HG03196 (cell line): ENCODE results near the gene LMLN.
"Not testable (repeated sequence)": the region's sequence is repeated elsewhere in the genome, so short reads cannot be mapped to it uniquely, and the experiment has no call there.

ENCODE experiments used
- ATAC-seq: cut with Tn5 transposase; IDR thresholded peaks from one replicate; pipeline ENCODE4 v1.9.1; 2021; ENCODE audit not compliant: unreplicated experiment

The LMLN gene

GRCh38 chr3:197955892-197956477 lies 4.0 kb upstream of the LMLN start:
- ATAC-seq = no peak

- no peak for ATAC-seq
Observed at GRCh38 chr3:197956626-197956988, 3.4 kb upstream of the LMLN start.

GRCh38 chr3:197957790-197958133 lies 2.3 kb upstream of the LMLN start:
- ATAC-seq = no peak

- no peak for ATAC-seq
Observed at GRCh38 chr3:197958346-197958745, 1.7 kb upstream of the LMLN start.

- not testable (repeated sequence) for ATAC-seq
Observed at GRCh38 chr3:197958848-197959247, 1.2 kb upstream of the LMLN start.

- no peak for ATAC-seq
Observed at GRCh38 chr3:197959500-197959890, 522 bp upstream of the LMLN start.

- no peak for ATAC-seq
Observed at GRCh38 chr3:197960694-197961581, 921 bp downstream of the LMLN start.

GRCh38 chr3:197961582-197961945 lies 1.5 kb downstream of the LMLN start:
- ATAC-seq = no peak

GRCh38 chr3:197963019-197963637 lies 3.1 kb downstream of the LMLN start:
- ATAC-seq = no peak

GRCh38 chr3:197967337-197967989 lies 7.4 kb downstream of the LMLN start:
- ATAC-seq = not testable (repeated sequence)

GRCh38 chr3:197970588-197970987 lies 10.6 kb downstream of the LMLN start:
- ATAC-seq = no peak

GRCh38 chr3:197974016-197974415 lies 14.0 kb downstream of the LMLN start:
- ATAC-seq = no peak

- ATAC-seq = no peak
Observed at GRCh38 chr3:197975311-197975710, 15.3 kb downstream of the LMLN start.

- no peak for ATAC-seq
Observed at GRCh38 chr3:197983076-197983475, 23.1 kb downstream of the LMLN start.

- no peak for ATAC-seq
Observed at GRCh38 chr3:197989651-197990050, 29.6 kb downstream of the LMLN start.

- ATAC-seq = no peak
Observed at GRCh38 chr3:197994736-197995135, 34.7 kb downstream of the LMLN start.

- ATAC-seq = no peak
Observed at GRCh38 chr3:197996855-197997254, 36.8 kb downstream of the LMLN start.

GRCh38 chr3:197997936-197998335 lies 37.9 kb downstream of the LMLN start:
- no peak for ATAC-seq

- no peak for ATAC-seq
Observed at GRCh38 chr3:198017090-198017489, 57.1 kb downstream of the LMLN start.

- no peak for ATAC-seq
Observed at GRCh38 chr3:198018416-198018815, 58.4 kb downstream of the LMLN start.

- ATAC-seq = no peak
Observed at GRCh38 chr3:198019115-198019514, 59.1 kb downstream of the LMLN start.

- ATAC-seq = no peak
Observed at GRCh38 chr3:198021320-198021719, 61.3 kb downstream of the LMLN start.
